ENCODE data around the gene APCDD1L.
"Not testable (repeated sequence)": the region's sequence is repeated elsewhere in the genome, so short reads cannot be mapped to it uniquely, and the experiment has no call there.

The APCDD1L gene

GRCh38 chr20:58436868-58437645 is 78.1 kb downstream of the APCDD1L start:
- DNase-seq, result no peak

- no peak for DNase-seq
Observed at GRCh38 chr20:58435237-58435636, 80.0 kb downstream of the APCDD1L start.

GRCh38 chr20:58434326-58434725 is 80.9 kb downstream of the APCDD1L start:
- no peak for DNase-seq

GRCh38 chr20:58433759-58434158 is 81.4 kb downstream of the APCDD1L start:
- DNase-seq, result no peak

- DNase-seq, result no peak
Observed at GRCh38 chr20:58433029-58433647, 82.1 kb downstream of the APCDD1L start.

GRCh38 chr20:58432186-58432954 is 82.8 kb downstream of the APCDD1L start:
- DNase-seq, result no peak

- no peak for DNase-seq
Observed at GRCh38 chr20:58431134-58431533, 84.1 kb downstream of the APCDD1L start.

GRCh38 chr20:58429303-58429702 is 85.9 kb downstream of the APCDD1L start:
- no peak for DNase-seq

GRCh38 chr20:58428364-58428763 is 86.8 kb downstream of the APCDD1L start:
- no peak for DNase-seq

- DNase-seq, result not testable (repeated sequence)
Observed at GRCh38 chr20:58427571-58427970, 87.6 kb downstream of the APCDD1L start.

GRCh38 chr20:58424218-58424969 is 90.8 kb downstream of the APCDD1L start:
- no peak for DNase-seq

- no peak for DNase-seq
Observed at GRCh38 chr20:58421497-58421850, 93.7 kb downstream of the APCDD1L start.

- DNase-seq, result no peak
Observed at GRCh38 chr20:58420798-58421496, 94.3 kb downstream of the APCDD1L start.

GRCh38 chr20:58418949-58419748 is 96.0 kb downstream of the APCDD1L start:
- DNase-seq, result no peak

GRCh38 chr20:58417438-58417837 is 97.8 kb downstream of the APCDD1L start:
- no peak for DNase-seq

- no peak for DNase-seq
Observed at GRCh38 chr20:58416835-58417234, 98.4 kb downstream of the APCDD1L start.

- DNase-seq, result no peak
Observed at GRCh38 chr20:58416057-58416456, 99.1 kb downstream of the APCDD1L start.

GRCh38 chr20:58414786-58415185 is 100.4 kb downstream of the APCDD1L start:
- DNase-seq, result not testable (repeated sequence)

GRCh38 chr20:58414216-58414615 is 101.0 kb downstream of the APCDD1L start:
- not testable (repeated sequence) for DNase-seq

Measured in AML-193 (cell line).